K562 (cell line): Measurements from ENCODE around the gene CD320. TPM values are rescaled to one million over a fixed set of nuclear protein-coding genes. Genes with fewer than 3 reads are reported as not detected.

Experiments
- ATAC-seq: fragments of 200-7000 bp; cut with Tn5 transposase; 3 replicates; pipeline ENCODE4 v1.9.1; 2020; ENCODE audit warnings: moderate library complexity
- BruUV-seq: library from RNA; stranded (reverse); fragments of 400-500 nt; replicated peaks from 2 replicates; lab custom pipeline; 2021; lab: Mats Ljungman, UMichigan
- CTCF ChIA-PET: fragments of 300-600 bp; formaldehyde crosslinking; extraction: SDS; loops from one replicate; lab custom pipeline; 2021; ENCODE audit warnings: low intra/inter-chr PET ratio; lab: Yijun Ruan, JAX
- POLR2A ChIA-PET: fragments of 300-600, 350-650 bp; sonication (Branson Sonifier 250); formaldehyde crosslinking; extraction: SDS; loops from one replicate; lab custom pipeline; 2021; ENCODE audit warnings: antibody characterized with exemption, inconsistent platforms; lab: Yijun Ruan, JAX
- DNase-seq, 4 experiments: peaks; one replicate each; pipeline versions ENCODE4 v3.0.0 to v3.0.0-alpha.2; 2011 to 2018; ENCODE audit warnings: low spot score in 3 of 4, mixed read lengths in 3 of 4; ENCODE audit errors: extremely low read depth in 1 of 4
- FAIRE-seq: peaks from 2 replicates; lab custom pipeline; 2011; peaks lifted over from hg19 to GRCh38; lab: Jason Lieb, UNC
- H2AFZ ChIP-seq: 2 replicates; pipeline ENCODE4 v1.6.0; 2011; ENCODE audit warnings: low read depth, low read length, control low read depth, inconsistent platforms
- H3K27ac ChIP-seq: fragments of 200-600 bp; 3 replicates; pipeline ENCODE4 v1.8.0; 2011; ENCODE audit warnings: low read depth, mild to moderate bottlenecking, control low read depth, inconsistent platforms, low read length, moderate library complexity, mixed read lengths; ENCODE audit errors: extremely low read depth
- H3K27me3 ChIP-seq, 2 experiments: fragments of 300-600 bp in 1 of 2; 2 replicates in 1 of 2; 3 replicates in 1 of 2; pipeline versions ENCODE4 v1.6.0 to v1.8.0; 2011; ENCODE audit warnings: inconsistent platforms in 2 of 2, low read length in 2 of 2, mild to moderate bottlenecking in 1 of 2, mixed read lengths in 1 of 2, moderate library complexity in 1 of 2; ENCODE audit not compliant: control insufficient read depth in 2 of 2, insufficient read depth in 2 of 2
- H3K36me3 ChIP-seq: fragments of 300-600 bp; 3 replicates; pipeline ENCODE4 v1.8.0; 2011; ENCODE audit warnings: mild to moderate bottlenecking, low read length, inconsistent platforms; ENCODE audit not compliant: control insufficient read depth, insufficient read depth
- H3K4me1 ChIP-seq, 2 experiments: fragments of 200-600 bp in 1 of 2; replicated peaks in 1 of 2; 2 replicates in 1 of 2; 3 replicates in 1 of 2; pipeline versions ENCODE4 v1.5.1 to v1.8.0; 2011; ENCODE audit warnings: inconsistent platforms in 2 of 2, low read length in 2 of 2, mild to moderate bottlenecking in 1 of 2, mixed read lengths in 1 of 2, moderate library complexity in 1 of 2; ENCODE audit not compliant: control insufficient read depth in 2 of 2, insufficient read depth in 2 of 2
- H3K4me2 ChIP-seq: 2 replicates; pipeline ENCODE4 v1.6.1; 2011; ENCODE audit warnings: low read length, control low read depth, inconsistent platforms, mixed read lengths; ENCODE audit not compliant: insufficient read depth
- H3K4me3 ChIP-seq: fragments of 200-600 bp; sonication (generic), shearing (Covaris generic); 2 replicates; pipeline ENCODE4 v1.5.1; 2016; ENCODE audit warnings: control low read depth, inconsistent platforms
- H3K79me2 ChIP-seq: fragments of 200-600 bp; 3 replicates; pipeline ENCODE4 v1.8.0; 2011; ENCODE audit warnings: low read length, inconsistent platforms; ENCODE audit not compliant: control insufficient read depth, insufficient read depth
- H3K9ac ChIP-seq, 2 experiments: 2 replicates each; pipeline versions ENCODE4 v1.6.0 to v1.6.1; 2011; ENCODE audit warnings: low read depth in 2 of 2, low read length in 2 of 2, control low read depth in 1 of 2, inconsistent platforms in 1 of 2, mild to moderate bottlenecking in 1 of 2, mixed read lengths in 1 of 2; ENCODE audit not compliant: insufficient read depth in 1 of 2
- H3K9me1 ChIP-seq: one replicate; pipeline ENCODE4 v1.6.0; 2011; ENCODE audit warnings: inconsistent platforms, mild to moderate bottlenecking, low read length, moderate library complexity; ENCODE audit not compliant: control insufficient read depth, insufficient read depth
- H3K9me3 ChIP-seq: replicated peaks from 2 replicates; pipeline ENCODE4 v1.5.1; 2011; ENCODE audit warnings: low read depth, low read length, inconsistent platforms; ENCODE audit not compliant: control insufficient read depth, insufficient read depth
- H4K20me1 ChIP-seq: replicated peaks from 2 replicates; pipeline ENCODE4 v1.6.1; 2011; ENCODE audit warnings: low read length, inconsistent platforms, mixed read lengths; ENCODE audit not compliant: control insufficient read depth, insufficient read depth
- TRIM25 ChIP-seq: fragments of 450-650 bp; IDR thresholded peaks from 2 replicates; pipeline ENCODE4 v1.7.0; 2016; ENCODE audit warnings: borderline replicate concordance
- WGBS: fragments of 100-300 bp; shearing (Covaris generic); methylation state at CpG from one replicate; pipeline ENCODE4 v1.1.6; 2016; ENCODE audit warnings: low coverage, mixed read lengths; ENCODE audit not compliant: insufficient coverage; ENCODE audit errors: missing lambda C conversion rate; 5-methylcytosine and 5-hydroxymethylcytosine counted together
- in situ Hi-C: fragments of 300-500 bp; cut with MboI; formaldehyde crosslinking; loops from 4 replicates; pipeline ENCODE4 v1.15.0; 2018; ENCODE audit warnings: inconsistent platforms, mixed read lengths
- intact Hi-C: fragments of 100-400 bp; cut with micrococcal nuclease; formaldehyde crosslinking; loops from 2 replicates; pipeline ENCODE4 v1.14.2; 2022
- polyA plus RNA-seq, 8 experiments: library from polyadenylated mRNA; depleted of rRNA in 4 of 8; stranded (reverse) in 5 of 8; unstranded in 3 of 8; fragments of >200 nt; fragmentation: Nextera tagmentation in 2 of 8; fragmentation: Illumina TruSeq in 1 of 8; extraction: Ambion mirVana in 2 of 8; extraction: Trizol in 1 of 8; gene quantifications; 2 replicates each; pipeline versions ENCODE4 v1.2.1 to v1.2.3, GENCODE V29; 2011 to 2014; ENCODE audit warnings: inconsistent platforms in 1 of 8, missing spikeins in 1 of 8
- total RNA-seq, 7 experiments: library from RNA; depleted of rRNA in 6 of 7; stranded (reverse); fragments of >200 nt in 6 of 7; fragmentation: Illumina TruSeq in 2 of 7; extraction: Trizol in 2 of 7; gene quantifications; 2 replicates each; pipeline versions ENCODE4 v1.2.1 to v1.2.3, GENCODE V29; 2011 to 2021; ENCODE audit warnings: low replicate concordance in 1 of 7
- TF ChIP-seq, protein P1 (sequence below): sonication (generic); formaldehyde crosslinking; IDR thresholded peaks from 2 replicates; pipeline ENCODE4 v1.8.1; 2023; ENCODE audit warnings: mild to moderate bottlenecking, missing genetic modification reagents

The CD320 gene
- total and polyA plus RNA-seq, 9 of the 15 experiments (the other 6 are each of a cell fraction or from before 2014, with no cell fraction given) = 0.45 to 94.5 (median 34.4) TPM

DNA sequence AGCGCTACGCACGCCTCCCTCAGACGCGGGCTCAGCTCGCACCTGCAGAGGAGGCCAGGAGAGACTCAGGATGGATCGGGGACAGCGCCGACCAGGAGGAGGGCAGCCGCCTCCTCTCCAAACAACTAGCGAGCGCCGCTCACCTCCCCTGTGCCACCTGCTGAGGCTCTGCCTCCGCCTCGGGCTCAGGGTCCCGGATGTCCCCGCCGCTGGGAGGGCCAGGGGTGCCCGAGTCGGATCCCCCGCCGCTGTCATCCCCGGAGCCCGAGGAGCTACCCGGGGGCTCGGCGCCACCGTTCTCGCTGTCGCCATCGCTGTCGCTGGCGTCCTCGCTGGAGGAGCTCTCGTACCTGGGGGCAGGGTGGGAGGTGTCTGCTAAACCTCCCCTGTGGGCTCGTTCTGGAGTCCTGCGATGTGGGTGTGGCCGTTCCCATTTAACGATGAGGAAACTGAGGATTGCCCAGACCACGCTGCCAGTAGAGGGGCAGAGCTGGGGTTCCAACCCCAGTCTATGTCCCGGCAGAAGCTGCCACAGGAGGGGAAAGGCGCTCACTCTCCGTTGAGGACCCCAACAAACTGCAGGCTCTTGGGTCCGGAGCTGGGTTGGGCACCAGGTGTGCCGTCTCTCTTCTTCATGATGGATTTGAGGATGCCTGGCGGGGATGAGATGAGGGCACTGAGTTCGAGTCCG is 25.8 kb upstream of the CD320 start:
- no peaks in the 10 kb centered on the region for H3K9me1 ChIP-seq
- no peak overlapping the region for H3K4me3 ChIP-seq
- H2AFZ ChIP-seq = no peak overlapping the region
- TF ChIP-seq, protein P1, sequence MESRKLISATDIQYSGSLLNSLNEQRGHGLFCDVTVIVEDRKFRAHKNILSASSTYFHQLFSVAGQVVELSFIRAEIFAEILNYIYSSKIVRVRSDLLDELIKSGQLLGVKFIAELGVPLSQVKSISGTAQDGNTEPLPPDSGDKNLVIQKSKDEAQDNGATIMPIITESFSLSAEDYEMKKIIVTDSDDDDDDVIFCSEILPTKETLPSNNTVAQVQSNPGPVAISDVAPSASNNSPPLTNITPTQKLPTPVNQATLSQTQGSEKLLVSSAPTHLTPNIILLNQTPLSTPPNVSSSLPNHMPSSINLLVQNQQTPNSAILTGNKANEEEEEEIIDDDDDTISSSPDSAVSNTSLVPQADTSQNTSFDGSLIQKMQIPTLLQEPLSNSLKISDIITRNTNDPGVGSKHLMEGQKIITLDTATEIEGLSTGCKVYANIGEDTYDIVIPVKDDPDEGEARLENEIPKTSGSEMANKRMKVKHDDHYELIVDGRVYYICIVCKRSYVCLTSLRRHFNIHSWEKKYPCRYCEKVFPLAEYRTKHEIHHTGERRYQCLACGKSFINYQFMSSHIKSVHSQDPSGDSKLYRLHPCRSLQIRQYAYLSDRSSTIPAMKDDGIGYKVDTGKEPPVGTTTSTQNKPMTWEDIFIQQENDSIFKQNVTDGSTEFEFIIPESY = peak; percentile 42; the same call in 1 of the 2 replicates
- no peak for TF ChIP-seq TRIM25
- no peaks in the 10 kb centered on the region for H3K9me3 ChIP-seq
- POLR2A ChIA-PET = interaction anchor here (0.6 to 3.8 kb wide), 7 partner anchors 10 to 212 kb away, joined by 3 to 34 read pairs (median 4); partner anchors contain the start of genes NDUFA7 and RPS28
- in situ Hi-C loops = no loop called here
- intact Hi-C loops = no loop called here
- no TSS peak for BruUV-seq
- ATAC-seq (no peak; the same call in 2 of the 3 replicates), FAIRE-seq (no peak), DNase-seq (peak in 1 of 4 experiments; percentile 4)
- CTCF ChIA-PET = no interaction called here
- H3K36me3 ChIP-seq = no peaks in the 10 kb centered on the region
- peaks cover 0 to 34% of the 10 kb centered on the region in 2 experiments; a peak in 3 of 5 replicates for H3K4me1 ChIP-seq
- WGBS = 39% methylated on average over 30 of the region's 48 CpGs
- no peak overlapping the region for H3K27ac ChIP-seq
- no peak overlapping the region for H3K4me2 ChIP-seq
- H3K27me3 ChIP-seq = peaks cover 13 to 33% of the 10 kb centered on the region in 2 experiments; a peak in 4 of 5 replicates
- no peaks in the 10 kb centered on the region for H3K79me2 ChIP-seq
- H4K20me1 ChIP-seq = no peaks in the 10 kb centered on the region
- H3K9ac ChIP-seq = no peak overlapping the region; a peak in 1 of 4 replicates
